GM18873 (cell line): Measurements from ENCODE around the gene OR51B6.
"Not testable (repeated sequence)": the region's sequence is repeated elsewhere in the genome, so short reads cannot be mapped to it uniquely, and the experiment has no call there.

ENCODE experiments used
- ATAC-seq: cut with Tn5 transposase; IDR thresholded peaks from one replicate; pipeline ENCODE4 v1.9.1; 2021; ENCODE audit warnings: mild to moderate bottlenecking, moderate library complexity, moderate number of reproducible peaks; ENCODE audit not compliant: unreplicated experiment, low FRiP score

The OR51B6 gene

DNA sequence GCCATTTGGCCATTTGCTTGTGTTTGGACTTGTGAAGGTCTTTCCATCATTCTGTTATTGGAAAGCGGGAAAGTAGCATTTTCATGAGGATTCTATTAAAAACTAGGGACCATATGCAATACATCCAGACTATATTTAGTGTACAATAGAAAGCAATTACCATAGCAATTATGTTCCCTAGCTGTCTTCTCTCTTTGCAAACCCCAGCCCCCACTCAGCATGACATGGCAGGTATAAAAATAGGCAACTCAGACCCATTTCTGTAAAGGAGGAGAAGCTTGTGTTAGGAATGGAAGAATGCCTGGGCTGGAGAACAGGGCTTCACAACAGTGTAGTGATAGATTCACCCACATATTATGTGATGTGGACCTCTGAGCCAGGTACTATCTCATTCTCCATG, 12.4 kb downstream of the OR51B6 start:
- ATAC-seq: no peak

- ATAC-seq: no peak
Observed at GRCh38 chr11:5364214-5364613, 12.9 kb downstream of the OR51B6 start.

GRCh38 chr11:5366365-5366764, 15.1 kb downstream of the OR51B6 start:
- not testable (repeated sequence) for ATAC-seq

- ATAC-seq: no peak
Observed at GRCh38 chr11:5366856-5367255, 15.5 kb downstream of the OR51B6 start.

DNA sequence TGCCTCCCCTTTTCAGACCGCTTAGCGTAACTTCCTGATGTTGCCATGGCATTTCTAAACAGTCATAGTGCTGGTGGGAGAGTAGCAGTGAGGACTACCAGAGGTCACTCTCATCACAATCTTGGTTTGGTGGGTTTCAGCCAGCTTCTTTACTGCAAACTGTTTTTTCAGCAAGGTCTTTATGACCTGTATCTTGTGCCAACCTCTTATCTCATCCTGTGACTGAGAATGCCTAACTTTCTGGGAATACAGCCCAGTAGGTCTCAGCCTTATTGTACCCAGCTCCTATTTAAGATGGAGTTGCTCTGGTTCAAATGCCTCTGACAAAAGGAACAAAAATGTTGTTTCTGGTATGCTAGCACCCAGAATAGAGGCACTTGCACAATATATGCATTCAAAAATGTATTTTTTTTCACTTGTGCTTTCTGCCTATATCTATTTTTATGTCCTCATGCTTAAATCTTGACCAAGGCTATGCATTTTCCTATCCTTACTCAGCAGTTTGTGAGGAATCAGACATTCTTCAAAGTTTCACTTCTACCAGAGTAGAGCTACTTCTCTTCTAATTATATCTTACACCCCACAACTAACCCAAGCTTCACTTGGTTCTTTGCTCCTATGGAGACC, 16.3 kb downstream of the OR51B6 start:
- ATAC-seq: no peak

GRCh38 chr11:5368502-5369043, 17.3 kb downstream of the OR51B6 start:
- ATAC-seq: no peak

DNA sequence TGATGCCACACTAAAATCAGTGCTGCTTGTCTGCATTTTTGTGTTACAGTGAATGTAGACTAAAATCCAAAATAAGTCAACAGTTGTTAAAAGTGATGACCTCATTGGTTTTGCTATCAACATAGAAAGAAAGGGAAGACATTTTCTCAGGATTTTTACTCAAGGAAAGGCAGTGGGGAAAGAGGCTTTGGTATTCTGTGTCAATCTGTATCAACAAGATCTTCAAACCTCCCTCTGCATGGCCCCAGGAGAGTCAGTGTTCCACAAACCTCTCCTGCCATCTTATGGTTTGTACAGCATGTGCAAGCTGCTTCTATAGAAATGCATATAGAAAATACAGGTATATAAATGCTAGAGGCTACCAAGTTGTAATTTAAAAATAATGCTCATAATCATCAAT, 18.5 kb downstream of the OR51B6 start:
- no peak for ATAC-seq

- peak; percentile 67 for ATAC-seq
Observed at GRCh38 chr11:5380740-5381342, 29.5 kb downstream of the OR51B6 start.

- no peak for ATAC-seq
Observed at GRCh38 chr11:5383576-5383975, 32.3 kb downstream of the OR51B6 start, which contains the start of gene OR51M1. TSS of gene OR51M1 (plus strand) at chr11:5383812. CDS start at chr11:5389399, 5,587 bp downstream.

DNA sequence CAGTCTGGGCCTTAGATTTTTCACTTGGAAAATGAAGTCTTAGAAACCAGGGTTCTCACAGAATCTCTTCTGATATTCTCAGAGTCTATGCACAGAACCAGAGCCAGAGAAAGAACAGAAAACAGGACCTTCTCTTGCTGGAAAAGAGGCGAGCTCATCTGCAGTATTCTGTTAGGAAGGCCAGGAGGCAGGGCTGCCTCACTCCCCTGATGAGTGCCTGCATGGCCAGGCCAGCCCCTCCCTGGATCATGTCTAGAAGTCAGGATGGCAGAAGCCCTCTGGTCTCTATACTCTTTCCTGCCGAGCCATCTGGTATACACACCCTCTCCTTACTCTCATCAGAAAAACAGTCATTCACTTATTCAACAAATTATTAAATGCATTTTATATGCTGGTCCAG, 33.0 kb downstream of the OR51B6 start:
- no peak for ATAC-seq

DNA sequence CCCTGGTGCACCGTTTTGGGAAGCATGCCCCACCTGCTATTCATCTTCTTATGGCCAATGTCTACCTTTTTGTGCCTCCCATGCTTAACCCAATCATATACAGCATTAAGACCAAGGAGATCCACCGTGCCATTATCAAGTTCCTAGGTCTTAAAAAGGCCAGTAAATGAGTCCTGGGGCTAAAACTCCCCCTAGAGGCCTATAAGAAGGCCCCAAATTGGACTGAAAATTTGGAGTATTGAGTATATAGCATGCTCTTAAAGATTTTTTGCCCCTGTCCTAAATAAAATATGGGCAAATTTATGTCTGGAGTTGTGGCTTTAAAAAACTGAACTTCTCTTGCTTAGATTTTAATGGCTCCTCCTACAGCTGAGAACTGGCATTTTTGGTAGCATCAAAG, 38.9 kb downstream of the OR51B6 start:
- ATAC-seq: no peak

GRCh38 chr11:5394091-5394490, 42.8 kb downstream of the OR51B6 start:
- ATAC-seq: no peak

GRCh38 chr11:5398936-5399335, 47.6 kb downstream of the OR51B6 start:
- ATAC-seq: no peak
